Erythroblast (primary cell): ENCODE data around the gene CNTRL.
A peak's percentile ranks its signal among the peaks of the same experiment; 100 is the strongest.

Source experiments
- DNase-seq, 2 experiments: peaks; one replicate each; lab custom pipeline; 2025; lab: John Stamatoyannopoulos, UW
- GATA1 ChIP-seq: IDR thresholded peaks from 2 replicates; pipeline ENCODE4 v1.6.1; 2011; ENCODE audit warnings: low read depth, mild to moderate bottlenecking, control low read depth, low read length, moderate library complexity
- POLR2A ChIP-seq: IDR thresholded peaks from 2 replicates; pipeline ENCODE4 v1.6.1; 2011; ENCODE audit warnings: mild to moderate bottlenecking, low read length

The CNTRL gene

GRCh38 chr9:121201045-121201737 is 126.4 kb downstream of the CNTRL start:
- TF ChIP-seq GATA1, result no peak
- TF ChIP-seq POLR2A, result no peak

DNA sequence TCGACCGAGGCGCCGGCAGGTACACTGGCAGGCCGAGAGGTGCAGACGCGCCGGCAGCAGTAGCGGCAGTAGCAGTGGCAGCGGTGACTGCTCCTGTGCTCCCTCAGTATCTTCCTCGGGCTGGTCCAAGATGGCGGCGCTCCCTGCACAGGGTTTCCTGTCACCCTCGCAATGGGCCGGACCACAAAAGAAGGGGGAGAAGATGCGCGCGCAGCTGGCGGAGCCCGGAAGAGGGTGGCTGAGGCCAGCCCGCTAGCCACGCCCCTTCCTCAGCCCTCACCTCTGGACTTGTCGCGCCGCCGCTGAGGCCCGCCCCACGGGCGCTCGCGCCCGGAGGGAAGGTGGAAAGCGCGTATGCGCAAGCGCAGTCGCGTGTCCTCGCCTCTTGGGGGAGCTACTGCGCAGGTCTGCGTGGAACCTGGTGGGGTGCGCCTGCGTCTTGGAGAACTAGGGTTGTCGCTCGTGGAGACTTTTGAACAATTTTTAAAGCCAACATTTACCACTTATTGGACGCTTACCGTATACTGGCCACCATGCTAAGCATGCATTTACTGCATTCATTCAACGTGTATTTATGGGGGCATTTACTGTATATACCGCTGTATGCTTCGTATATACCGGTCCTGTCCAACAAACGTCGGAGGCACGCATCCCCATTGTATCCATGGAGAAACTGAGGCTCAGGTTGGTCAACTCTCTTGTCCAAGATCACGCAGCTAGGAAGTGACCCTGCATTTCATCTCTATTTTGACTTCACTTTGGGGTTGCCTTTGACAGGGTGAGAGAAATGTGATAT is 127.2 kb downstream of the CNTRL start, which contains the start of gene RAB14:
Gene RAB14, minus strand, starts transcription at position 132 of the 796 bp plus-strand sequence. CDS start 8,457 bp downstream, outside the sequence.
- peak; percentile 99 to 100 for DNase-seq
- TF ChIP-seq POLR2A (peak; percentile 75), GATA1 (no peak)

More at GRCh38 chr9:121201045-121201737, 126.4 kb downstream of the CNTRL start:
- peak; percentile 79 to 85 for DNase-seq

DNA sequence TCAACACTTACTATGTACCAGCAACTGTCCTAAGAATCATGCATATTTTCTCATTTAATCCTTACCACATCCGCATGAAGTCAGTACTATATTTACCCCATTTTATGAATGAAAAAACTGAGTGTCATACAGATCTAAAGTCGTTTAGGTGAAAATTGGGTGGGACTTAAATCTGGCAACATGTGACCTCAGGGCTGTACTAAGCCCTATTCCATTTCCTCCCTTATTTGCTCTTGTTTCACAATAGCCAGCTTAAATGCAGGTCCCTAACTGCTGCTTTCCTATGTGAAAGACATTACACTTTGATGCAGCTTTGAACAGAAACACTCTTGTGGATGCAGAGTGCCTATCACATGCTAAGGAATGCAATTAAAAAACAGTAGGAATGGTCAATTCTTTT is 129.4 kb downstream of the CNTRL start:
- TF ChIP-seq GATA1 (no peak), POLR2A (no peak)
- no peak for DNase-seq

DNA sequence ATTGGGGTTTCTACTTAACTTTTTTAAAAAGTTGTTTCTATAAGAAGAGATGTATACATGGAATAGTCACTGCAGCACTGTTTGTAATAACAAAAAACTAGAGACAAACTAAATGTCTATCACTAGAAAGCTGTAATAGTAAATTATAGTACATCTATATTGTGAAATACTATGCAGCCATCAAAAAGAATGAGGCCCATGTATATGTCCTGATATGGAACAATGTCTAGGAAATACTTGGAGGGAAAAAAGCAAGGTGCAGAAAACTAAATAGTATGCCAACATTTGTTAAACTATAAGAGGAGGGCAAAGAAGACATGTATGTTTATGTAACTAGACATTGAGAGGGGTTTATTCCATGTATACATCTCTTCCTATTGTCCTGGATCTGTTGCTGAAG is 129.9 kb downstream of the CNTRL start:
- DNase-seq, result no peak
- no peak for TF ChIP-seq POLR2A
- TF ChIP-seq GATA1, result no peak

GRCh38 chr9:121206516-121207370 is 132.0 kb downstream of the CNTRL start:
- no peak for DNase-seq
- TF ChIP-seq GATA1 (no peak), POLR2A (no peak)

DNA sequence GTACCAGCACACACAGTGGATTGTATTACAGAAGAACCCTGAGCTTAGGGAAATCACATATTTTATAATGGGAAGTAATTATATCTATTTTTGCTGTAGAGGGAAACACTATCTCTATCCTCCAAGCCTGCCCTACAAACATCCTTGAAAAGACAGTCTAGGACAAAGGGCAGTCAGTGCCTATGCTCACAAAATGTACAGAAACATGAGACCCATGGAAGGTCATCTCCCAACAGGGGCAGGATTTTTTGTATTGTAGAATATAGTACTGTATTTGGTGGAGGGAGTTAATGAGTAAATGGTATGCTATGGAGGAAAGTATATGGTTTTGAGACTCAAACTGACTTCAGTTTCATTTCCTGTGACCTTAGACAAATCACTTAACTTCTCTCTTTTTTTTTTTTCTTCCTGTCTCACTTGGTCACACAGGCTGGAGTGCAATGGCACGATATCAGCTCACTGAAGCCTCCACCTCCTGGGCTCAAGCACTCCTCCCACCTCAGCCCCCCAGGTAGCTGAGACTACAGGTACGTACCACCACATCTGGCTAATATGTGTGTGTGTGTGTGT is 132.7 kb downstream of the CNTRL start:
- no peak for TF ChIP-seq GATA1
- TF ChIP-seq POLR2A, result no peak
- no peak for DNase-seq

- TF ChIP-seq POLR2A (no peak), GATA1 (no peak)
- no peak for DNase-seq
Measured at GRCh38 chr9:121210536-121210935, 135.8 kb downstream of the CNTRL start.

GRCh38 chr9:121213136-121213806 is 138.5 kb downstream of the CNTRL start:
- DNase-seq, result peak; percentile 84 to 89
- TF ChIP-seq GATA1 (no peak), POLR2A (no peak)

GRCh38 chr9:121214005-121214404 is 139.2 kb downstream of the CNTRL start:
- DNase-seq, result no peak

GRCh38 chr9:121216271-121216805 is 141.6 kb downstream of the CNTRL start:
- TF ChIP-seq POLR2A, result no peak
- no peak for TF ChIP-seq GATA1
- no peak for DNase-seq

More at GRCh38 chr9:121214005-121214404, 139.2 kb downstream of the CNTRL start:
- no peak for TF ChIP-seq GATA1
- no peak for TF ChIP-seq POLR2A

GRCh38 chr9:121217609-121218292 is 143.0 kb downstream of the CNTRL start:
- peak in 1 of 2 experiments; percentile 19 for DNase-seq
- no peak for TF ChIP-seq POLR2A
- no peak for TF ChIP-seq GATA1
